HG03066 (cell line): Measurements from ENCODE around the gene TKTL2.
"Not testable (repeated sequence)": the region's sequence is repeated elsewhere in the genome, so short reads cannot be mapped to it uniquely, and the experiment has no call there.

Experiments
- ATAC-seq: cut with Tn5 transposase; IDR thresholded peaks from one replicate; pipeline ENCODE4 v1.9.1; 2021; ENCODE audit warnings: low read depth; ENCODE audit not compliant: unreplicated experiment

TKTL2 gene

DNA sequence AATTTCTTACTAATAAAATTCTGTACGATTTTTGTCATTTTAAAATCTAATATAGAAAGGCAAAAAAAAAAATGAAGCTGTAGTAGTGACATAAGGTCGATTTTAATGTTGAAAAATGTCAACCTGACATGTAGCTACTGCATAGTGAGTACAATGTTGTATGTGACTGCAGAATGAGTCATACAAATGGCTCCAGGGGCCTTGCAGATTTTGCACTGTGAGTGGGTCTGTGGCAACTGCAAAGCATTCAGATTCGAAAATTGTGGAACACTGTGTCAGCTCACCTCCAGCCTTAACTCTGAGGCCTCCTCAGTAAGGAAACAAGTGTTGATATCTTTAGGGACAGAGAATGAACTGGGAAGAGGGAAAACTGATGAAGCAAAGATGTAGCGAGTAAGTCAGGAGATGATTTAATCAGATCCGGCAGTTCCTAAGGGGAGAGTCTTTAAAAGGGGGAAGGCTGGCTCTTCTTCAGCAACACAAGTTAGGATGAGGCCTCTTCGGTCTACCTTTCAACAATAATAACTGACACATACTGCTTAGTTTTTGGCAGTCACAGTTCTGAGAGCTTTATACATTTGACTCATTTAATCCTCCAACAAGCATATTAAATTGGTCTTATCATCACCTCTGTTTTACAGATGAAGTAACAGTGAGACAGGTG lies 24.9 kb downstream of the TKTL2 start:
- no peak for ATAC-seq

GRCh38 chr4:163447481-163447880 lies 26.1 kb downstream of the TKTL2 start:
- ATAC-seq, result no peak

- not testable (repeated sequence) for ATAC-seq
Measured at GRCh38 chr4:163447023-163447422, 26.5 kb downstream of the TKTL2 start.

DNA sequence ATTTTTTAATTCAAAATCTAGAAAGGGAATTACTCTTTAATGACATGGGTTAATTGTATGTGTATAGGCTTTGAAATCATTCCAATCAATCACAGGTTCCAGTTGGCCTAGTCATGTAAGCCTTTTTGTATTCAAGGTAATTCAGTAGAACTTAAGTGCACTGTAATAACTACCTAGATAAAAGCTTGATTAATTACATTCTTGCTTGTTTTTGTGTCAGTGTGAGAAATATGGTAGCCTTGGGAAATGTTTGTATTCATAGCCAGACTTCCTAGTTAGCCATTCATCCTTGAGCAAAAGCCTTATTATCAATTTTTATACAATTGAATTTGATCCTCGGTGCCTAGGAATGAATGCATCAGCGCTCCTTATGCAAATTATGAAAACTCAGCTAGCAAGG lies 33.5 kb downstream of the TKTL2 start:
- ATAC-seq, result no peak
